ENCODE data around the gene ZNF296. TPM values are rescaled to one million over a fixed set of nuclear protein-coding genes. Genes with fewer than 3 reads are reported as not detected.

The ZNF296 gene
- total RNA-seq (2021; ENCODE audit: unreplicated experiment) (6.7 TPM), Bru-seq, nascent RNA (percentile 41 among the genes with signal in this experiment), BruChase-seq, experiment 1, labeled RNA remaining after a 2-hour chase (percentile 43 among the genes with signal in this experiment), BruChase-seq, experiment 2, labeled RNA remaining after a 6-hour chase (percentile 42 among the genes with signal in this experiment)
- polyA plus RNA-seq (2012; ENCODE audit: insufficient read length) = 8.6 TPM
- long read RNA-seq, transcript ZNF296-201 (3 exons, 1,744 nt) = major isoform, 7 of 10 reads
- long read RNA-seq, partial matches to known transcripts = 0 of 10 reads
- long read RNA-seq, other reads (novel, unspliced or antisense) = 3 of 10 reads

DNA sequence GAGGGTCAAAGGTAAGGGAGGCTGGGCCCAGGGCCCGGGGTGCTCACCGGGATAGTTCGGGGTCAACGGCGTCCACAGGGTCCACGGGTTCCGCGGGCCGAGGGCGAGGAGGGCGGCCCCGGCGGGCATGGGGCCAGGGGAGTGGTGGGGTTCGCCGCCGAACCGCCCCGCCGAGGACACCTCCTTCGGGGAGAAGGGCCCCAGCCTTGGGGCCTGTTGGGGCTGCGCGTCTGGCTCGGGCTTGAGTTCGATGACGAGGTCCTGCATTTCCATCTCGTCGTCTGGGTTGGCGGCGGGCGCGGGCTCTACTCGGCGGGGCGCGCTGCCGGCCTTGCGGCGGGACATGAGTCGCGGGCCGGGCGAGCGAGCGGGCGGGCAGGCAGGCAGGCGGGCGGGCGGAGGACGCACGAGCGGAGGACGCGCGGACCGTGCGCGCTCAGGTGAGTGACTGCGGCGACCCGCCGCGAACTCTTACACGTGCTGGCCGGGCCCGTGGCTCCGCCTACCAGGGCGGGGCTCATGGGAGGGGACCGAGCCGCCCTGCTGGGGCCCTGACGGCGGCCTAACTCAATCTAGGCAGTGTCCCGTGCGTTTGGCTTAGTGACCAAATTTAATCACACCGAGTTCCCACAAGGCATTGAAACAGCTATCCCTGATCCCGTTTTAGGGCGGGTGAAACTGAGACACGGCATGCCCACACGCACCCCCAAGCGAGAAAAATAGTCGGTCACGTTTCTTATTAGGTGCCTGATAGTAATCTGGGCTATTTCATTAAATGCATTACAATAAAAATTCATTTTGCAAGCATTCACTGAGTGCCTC is at the start of gene ZNF296:
Gene ZNF296, minus strand, starts transcription at position 450 of the 822 bp plus-strand sequence. Its CDS starts 105 bp downstream, at position 345.
- Histone ChIP-seq H3K27ac (ENCODE audit: low read length) (peak within 1 kb of the TSS; percentile 82), H3K36me3 (ENCODE audit: control insufficient read depth, insufficient read depth, low read length) (peaks cover 4% of the 10 kb centered on the region; the same call in 1 of the 2 replicates), H3K4me3 (ENCODE audit: low read depth in 2 of 2, low read length in 2 of 2) (peak within 1 kb of the TSS; percentile 66 to 67), H3K27me3 (ENCODE audit: control insufficient read depth, insufficient read depth, low read length) (no peaks in the 10 kb centered on the region), H3K9me3 (ENCODE audit: control insufficient read depth, insufficient read depth, low read depth, low read length) (no peaks in the 10 kb centered on the region), H3K4me1 (ENCODE audit: control insufficient read depth, insufficient read depth, low read length) (peaks cover 18% of the 10 kb centered on the region)
- in situ Hi-C loops (cut with HindIII; ENCODE audit: low pct_unique_long_range_greater_than_20kb, low sequenced_read_pairs) (no loop called here), intact Hi-C loops (cut with micrococcal nuclease; ENCODE audit: unreplicated experiment) (no loop called here)
- DNase-seq (ENCODE audit: low read depth, low spot score) = no peak
- no TSS peak for BruUV-seq (replicated peaks)
- ChIA-PET CTCF (no interaction called here), POLR2A (no interaction called here)
- peak; percentile 84 for ATAC-seq
- TF ChIP-seq SIN3A (IDR thresholded peaks at IDR 0.05; ENCODE audit: borderline replicate concordance, insufficient read depth, low read depth, low read length) = peak; percentile 50; the same call in 1 of the 2 replicates
- no peak for TF ChIP-seq POLR2AphosphoS5 (IDR thresholded peaks at IDR 0.05; ENCODE audit: low read depth, low read length)

DNA sequence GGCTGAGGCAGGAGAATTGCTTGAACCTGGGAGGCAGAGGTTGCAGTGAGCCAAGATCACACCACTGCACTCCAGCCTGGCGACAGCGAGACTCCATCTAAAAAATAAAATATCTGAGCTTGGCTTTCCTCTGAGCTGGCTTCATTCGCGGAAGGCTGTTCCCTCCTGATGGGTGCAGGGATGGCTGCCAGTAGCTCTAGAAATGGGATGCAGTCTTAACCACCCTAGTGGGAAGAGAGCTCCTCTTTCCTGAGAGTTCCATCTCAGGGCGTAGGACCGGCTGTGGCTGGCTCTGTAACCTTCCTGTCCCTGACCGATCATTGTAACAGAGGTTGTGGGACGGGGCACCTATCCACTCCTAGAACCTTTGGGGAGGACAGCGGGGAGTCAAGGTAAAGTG is 49.1 kb upstream of the ZNF296 start:
- intact Hi-C loops (cut with micrococcal nuclease; ENCODE audit: unreplicated experiment) (no loop called here), in situ Hi-C loops (cut with HindIII; ENCODE audit: low pct_unique_long_range_greater_than_20kb, low sequenced_read_pairs) (no loop called here)
- no peak for DNase-seq (ENCODE audit: low read depth, low spot score)
- no peaks in the 10 kb centered on the region for H3K9me3 ChIP-seq (ENCODE audit: control insufficient read depth, insufficient read depth, low read depth, low read length)
- CTCF ChIA-PET = no interaction called here
- BruUV-seq (replicated peaks) = no TSS peak
- H3K27me3 ChIP-seq (ENCODE audit: control insufficient read depth, insufficient read depth, low read length) = no peaks in the 10 kb centered on the region
- H3K4me3 ChIP-seq (ENCODE audit: low read depth in 2 of 2, low read length in 2 of 2) = no peak overlapping the region
- H3K27ac ChIP-seq (ENCODE audit: low read length) = no peak overlapping the region
- TF ChIP-seq TCF7L2 (IDR thresholded peaks at IDR 0.05; ENCODE audit: low read depth, low read length) (no peak), POLR2AphosphoS5 (IDR thresholded peaks at IDR 0.05; ENCODE audit: low read depth, low read length) (no peak), CTCF (IDR thresholded peaks at IDR 0.05) (no peak), SIN3A (IDR thresholded peaks at IDR 0.05; ENCODE audit: borderline replicate concordance, insufficient read depth, low read depth, low read length) (no peak), REST (IDR thresholded peaks at IDR 0.05; ENCODE audit: insufficient read depth in 1 of 2, low read depth in 2 of 2, low read length in 1 of 2) (no peak)
- POLR2A ChIA-PET = no interaction called here
- ATAC-seq = no peak
- H3K36me3 ChIP-seq (ENCODE audit: control insufficient read depth, insufficient read depth, low read length) = no peaks in the 10 kb centered on the region
- H3K4me1 ChIP-seq (ENCODE audit: control insufficient read depth, insufficient read depth, low read length) = no peaks in the 10 kb centered on the region
